Measurements from ENCODE around the gene SMIM15. TPM values are rescaled to one million over a fixed set of nuclear protein-coding genes. Genes with fewer than 3 reads are reported as not detected.

The SMIM15 gene
- total and polyA plus RNA-seq, 2 donors (not counting 1 experiment from before 2014, with no cell fraction given), result 63.3 to 64.6 TPM

- TF ChIP-seq CTCF (conservative IDR thresholded peaks at IDR 0.05 in 1 of 2, IDR thresholded peaks at IDR 0.05 in 1 of 2; ENCODE audit: low read depth in 1 of 2, low read length in 2 of 2) (no peak), EZH2 (IDR thresholded peaks at IDR 0.05; ENCODE audit: low read length, missing control alignments) (no peak)
- no peak overlapping the region for H3K4me3 ChIP-seq (replicated peaks in 1 of 4; ENCODE audit: control extremely low read depth in 1 of 4, insufficient read depth in 1 of 4, low read depth in 3 of 4, low read length in 4 of 4)
- H2AFZ ChIP-seq (ENCODE audit: low read length), result no peak overlapping the region
- no peaks in the 10 kb centered on the region for H3K27me3 ChIP-seq (ENCODE audit: control insufficient read depth, insufficient read depth, low read length)
- H3K27ac ChIP-seq (ENCODE audit: insufficient read depth, low read length), result no peak overlapping the region
- DNase-seq (ENCODE audit: low read depth in 2 of 2), result no peak
- no peaks in the 10 kb centered on the region for H4K20me1 ChIP-seq (ENCODE audit: control insufficient read depth, extremely low read depth, insufficient read depth, low read length)
- no peaks in the 10 kb centered on the region for H3K9me3 ChIP-seq (ENCODE audit: control insufficient read depth, insufficient read depth, low read depth, low read length)
- H3K4me2 ChIP-seq (ENCODE audit: extremely low read depth, insufficient read depth, low read length), result no peak overlapping the region
- no peaks in the 10 kb centered on the region for H3K4me1 ChIP-seq (ENCODE audit: control insufficient read depth, extremely low read depth, insufficient read depth, low read length)
- no peaks in the 10 kb centered on the region for H3K79me2 ChIP-seq (ENCODE audit: control insufficient read depth, insufficient read depth, low read length)
- no peaks in the 10 kb centered on the region for H3K36me3 ChIP-seq (ENCODE audit: control insufficient read depth, insufficient read depth, low read length)
- H3K9ac ChIP-seq (ENCODE audit: insufficient read depth, low read length), result no peak overlapping the region
These were observed 24.4 kb downstream of the SMIM15 start for GRCh38 chr5:61137835-61138234.

GRCh38 chr5:61132559-61132958 is 29.7 kb downstream of the SMIM15 start:
- H3K36me3 ChIP-seq (ENCODE audit: control insufficient read depth, insufficient read depth, low read length), result no peaks in the 10 kb centered on the region
- no peak overlapping the region for H3K27ac ChIP-seq (ENCODE audit: insufficient read depth, low read length)
- no peak overlapping the region for H3K9ac ChIP-seq (ENCODE audit: insufficient read depth, low read length)
- TF ChIP-seq EZH2 (IDR thresholded peaks at IDR 0.05; ENCODE audit: low read length, missing control alignments) (no peak), CTCF (conservative IDR thresholded peaks at IDR 0.05 in 1 of 2, IDR thresholded peaks at IDR 0.05 in 1 of 2; ENCODE audit: low read depth in 1 of 2, low read length in 2 of 2) (no peak)
- no peaks in the 10 kb centered on the region for H3K9me3 ChIP-seq (ENCODE audit: control insufficient read depth, insufficient read depth, low read depth, low read length)
- H3K4me1 ChIP-seq (ENCODE audit: control insufficient read depth, extremely low read depth, insufficient read depth, low read length), result no peaks in the 10 kb centered on the region
- H3K4me2 ChIP-seq (ENCODE audit: extremely low read depth, insufficient read depth, low read length), result no peak overlapping the region
- H4K20me1 ChIP-seq (ENCODE audit: control insufficient read depth, extremely low read depth, insufficient read depth, low read length), result no peaks in the 10 kb centered on the region
- H3K27me3 ChIP-seq (ENCODE audit: control insufficient read depth, insufficient read depth, low read length), result no peaks in the 10 kb centered on the region
- no peak overlapping the region for H3K4me3 ChIP-seq (replicated peaks in 1 of 4; ENCODE audit: control extremely low read depth in 1 of 4, insufficient read depth in 1 of 4, low read depth in 3 of 4, low read length in 4 of 4)
- no peaks in the 10 kb centered on the region for H3K79me2 ChIP-seq (ENCODE audit: control insufficient read depth, insufficient read depth, low read length)
- no peak overlapping the region for H2AFZ ChIP-seq (ENCODE audit: low read length)
- peak; percentile 49 to 59 for DNase-seq (ENCODE audit: low read depth in 2 of 2)

GRCh38 chr5:61130289-61130688 is 32.0 kb downstream of the SMIM15 start:
- Histone ChIP-seq H3K4me1 (ENCODE audit: control insufficient read depth, extremely low read depth, insufficient read depth, low read length) (no peaks in the 10 kb centered on the region), H3K36me3 (ENCODE audit: control insufficient read depth, insufficient read depth, low read length) (no peaks in the 10 kb centered on the region), H2AFZ (ENCODE audit: low read length) (no peak overlapping the region), H3K4me2 (ENCODE audit: extremely low read depth, insufficient read depth, low read length) (no peak overlapping the region), H4K20me1 (ENCODE audit: control insufficient read depth, extremely low read depth, insufficient read depth, low read length) (no peaks in the 10 kb centered on the region), H3K27ac (ENCODE audit: insufficient read depth, low read length) (no peak overlapping the region), H3K9me3 (ENCODE audit: control insufficient read depth, insufficient read depth, low read depth, low read length) (no peaks in the 10 kb centered on the region), H3K27me3 (ENCODE audit: control insufficient read depth, insufficient read depth, low read length) (no peaks in the 10 kb centered on the region), H3K9ac (ENCODE audit: insufficient read depth, low read length) (no peak overlapping the region), H3K4me3 (replicated peaks in 1 of 4; ENCODE audit: control extremely low read depth in 1 of 4, insufficient read depth in 1 of 4, low read depth in 3 of 4, low read length in 4 of 4) (no peak overlapping the region), H3K79me2 (ENCODE audit: control insufficient read depth, insufficient read depth, low read length) (no peaks in the 10 kb centered on the region)
- no peak for TF ChIP-seq EZH2 (IDR thresholded peaks at IDR 0.05; ENCODE audit: low read length, missing control alignments)
- TF ChIP-seq CTCF (conservative IDR thresholded peaks at IDR 0.05 in 1 of 2, IDR thresholded peaks at IDR 0.05 in 1 of 2; ENCODE audit: low read depth in 1 of 2, low read length in 2 of 2), result no peak
- no peak for DNase-seq (ENCODE audit: low read depth in 2 of 2)
